Naive thymus-derived CD4-positive, alpha-beta T cell (primary cell): Measurements from ENCODE around the gene IGLL5. TPM values are rescaled to one million over a fixed set of nuclear protein-coding genes. Genes with fewer than 3 reads are reported as not detected.

Experiments
- ATAC-seq: fragments of 150-1000 bp; cut with Tn5 transposase; 2 replicates; pipeline ENCODE4 v1.10.0; 2021; ENCODE audit warnings: mild to moderate bottlenecking, moderate library complexity
- CTCF ChIA-PET: fragments of 350-600 bp; sonication (Branson Sonifier 250); formaldehyde crosslinking; loops from one replicate; lab custom pipeline; 2021; ENCODE audit warnings: antibody characterized with exemption; lab: Charles Lee
- POLR2A ChIA-PET: fragments of 350-600 bp; sonication (Branson Sonifier 250); formaldehyde crosslinking; loops from one replicate; lab custom pipeline; 2021; ENCODE audit warnings: antibody characterized with exemption, inconsistent platforms; lab: Charles Lee
- DNase-seq, 9 donors: peaks; one replicate each; pipeline versions ENCODE4 v3.0.0 to v3.0.0-alpha.2; 2020 to 2022; ENCODE audit warnings: mixed read lengths in 1 of 9
- H3K27ac ChIP-seq: one replicate; pipeline ENCODE4 v1.7.0; 2013; ENCODE audit warnings: mild to moderate bottlenecking, low read depth, low read length, moderate library complexity
- H3K27me3 ChIP-seq, 2 donors: one replicate each; pipeline ENCODE4 v1.7.0; 2013; ENCODE audit warnings: low read length in 2 of 2, mild to moderate bottlenecking in 2 of 2, moderate library complexity in 2 of 2; ENCODE audit not compliant: control insufficient read depth in 2 of 2, insufficient read depth in 2 of 2
- H3K36me3 ChIP-seq, 3 experiments: 1 replicate in 2 of 3; 2 replicates in 1 of 3; pipeline ENCODE4 v1.7.0; 2013; ENCODE audit warnings: low read length in 3 of 3, mild to moderate bottlenecking in 3 of 3, moderate library complexity in 1 of 3; ENCODE audit not compliant: insufficient read depth in 3 of 3, control insufficient read depth in 2 of 3
- H3K4me1 ChIP-seq, 2 donors: one replicate each; pipeline ENCODE4 v1.7.0; 2013; ENCODE audit warnings: low read length in 2 of 2, mild to moderate bottlenecking in 2 of 2, moderate library complexity in 1 of 2; ENCODE audit not compliant: control insufficient read depth in 2 of 2, insufficient read depth in 2 of 2
- H3K4me3 ChIP-seq: 2 replicates; pipeline ENCODE4 v1.7.0; 2013; ENCODE audit warnings: mild to moderate bottlenecking, low read length
- H3K9me3 ChIP-seq, 3 experiments: 1 replicate in 2 of 3; 2 replicates in 1 of 3; pipeline ENCODE4 v1.7.0; 2013; ENCODE audit warnings: low read length in 3 of 3; ENCODE audit not compliant: control insufficient read depth in 2 of 3
- H3K27ac Mint-ChIP-seq, 9 donors: one replicate each; pipeline ENCODE4 v1.8.0; 2020 to 2022; ENCODE audit warnings: mixed read lengths in 9 of 9, mild to moderate bottlenecking in 8 of 9, moderate library complexity in 5 of 9, inconsistent platforms in 2 of 9
- H3K27me3 Mint-ChIP-seq, 5 donors: one replicate each; pipeline ENCODE4 v1.8.0; 2021 to 2022; ENCODE audit warnings: mixed read lengths in 5 of 5, mild to moderate bottlenecking in 1 of 5
- H3K36me3 Mint-ChIP-seq, 5 donors: one replicate each; pipeline ENCODE4 v1.8.0; 2020 to 2022; ENCODE audit warnings: mixed read lengths in 5 of 5, mild to moderate bottlenecking in 3 of 5, inconsistent platforms in 1 of 5
- H3K4me1 Mint-ChIP-seq, 7 donors: one replicate each; pipeline ENCODE4 v1.8.0; 2020 to 2022; ENCODE audit warnings: mixed read lengths in 7 of 7, mild to moderate bottlenecking in 3 of 7, inconsistent platforms in 1 of 7
- H3K4me3 Mint-ChIP-seq, 10 donors: one replicate each; pipeline ENCODE4 v1.8.0; 2020 to 2022; ENCODE audit warnings: mild to moderate bottlenecking in 10 of 10, mixed read lengths in 10 of 10, moderate library complexity in 6 of 10, inconsistent platforms in 2 of 10
- H3K9me3 Mint-ChIP-seq, 11 donors: one replicate each; pipeline ENCODE4 v1.8.0; 2020 to 2022; ENCODE audit warnings: mixed read lengths in 11 of 11, mild to moderate bottlenecking in 4 of 11, inconsistent platforms in 1 of 11, moderate library complexity in 1 of 11
- intact Hi-C, 2 donors: fragments of 100-400 bp; cut with micrococcal nuclease; formaldehyde crosslinking; loops; one replicate each; pipeline ENCODE4 v1.15.1; 2023
- polyA plus RNA-seq, 2 donors: library from polyadenylated mRNA; unstranded; fragments of 300-500 nt; fragmentation: Illumina TruSeq; gene quantifications; one replicate each; pipeline ENCODE4 v1.2.3, GENCODE V29; 2021
- total RNA-seq, 6 experiments: library from RNA in 5 of 6; stranded (reverse) in 5 of 6; gene quantifications; 1 replicate in 5 of 6; 2 replicates in 1 of 6; pipeline ENCODE4 v1.2.3 and lab custom pipeline; 2021 to 2026

The IGLL5 gene
- total and polyA plus RNA-seq, 7 experiments from 2014 or later = 0.53 to 16.0 (median 12.3) TPM; not detected in 4

- ChIA-PET POLR2A (no interaction called here), CTCF (no interaction called here)
- Histone ChIP-seq H3K4me1 (peaks cover 5 to 6% of the 10 kb centered on the region in 2 donors), H3K27ac (no peak overlapping the region), H3K4me3 (no peak overlapping the region), H3K9me3 (no peaks in the 10 kb centered on the region), H3K27me3 (no peaks in the 10 kb centered on the region), H3K36me3 (no peaks in the 10 kb centered on the region)
- H3K9me3 Mint-ChIP-seq = no peaks in the 10 kb centered on the region
- ATAC-seq (peak; percentile 31), DNase-seq (no peak)
- H3K4me3 Mint-ChIP-seq = no peak overlapping the region
- intact Hi-C loops = no loop called here
- peak overlapping the region in 1 of 9 donors; percentile 77 for H3K27ac Mint-ChIP-seq
- H3K36me3 Mint-ChIP-seq = no peaks in the 10 kb centered on the region
- H3K4me1 Mint-ChIP-seq = peaks cover 0 to 60% (median 15%) of the 10 kb centered on the region in 7 donors
- H3K27me3 Mint-ChIP-seq = peaks cover 0 to 4% (median 0%) of the 10 kb centered on the region in 5 donors
Observed at GRCh38 chr22:22929381-22930221, 42.0 kb downstream of the IGLL5 start.

- no peaks in the 10 kb centered on the region for H3K27me3 ChIP-seq
- DNase-seq (no peak), ATAC-seq (no peak)
- intact Hi-C loops = no loop called here
- H3K4me1 ChIP-seq = peaks cover 5 to 6% of the 10 kb centered on the region in 2 donors
- no peaks in the 10 kb centered on the region for H3K9me3 ChIP-seq
- H3K4me3 ChIP-seq = no peak overlapping the region
- Mint-ChIP-seq H3K9me3 (no peaks in the 10 kb centered on the region), H3K4me1 (peaks cover 0 to 63% (median 15%) of the 10 kb centered on the region in 7 donors), H3K4me3 (no peak overlapping the region), H3K27me3 (peaks cover 0 to 3% (median 0%) of the 10 kb centered on the region in 5 donors), H3K36me3 (no peaks in the 10 kb centered on the region), H3K27ac (peak overlapping the region in 1 of 9 donors; percentile 46)
- CTCF ChIA-PET = no interaction called here
- POLR2A ChIA-PET = interaction anchor here (0.6 kb wide), 1 partner anchor 439 kb away, joined by 3 read pairs; no protein-coding TSS in a partner anchor
- no peaks in the 10 kb centered on the region for H3K36me3 ChIP-seq
- no peak overlapping the region for H3K27ac ChIP-seq
Observed at GRCh38 chr22:22930222-22930497, 42.5 kb downstream of the IGLL5 start.

GRCh38 chr22:22930571-22931556 is 43.2 kb downstream of the IGLL5 start:
- H3K36me3 ChIP-seq = no peaks in the 10 kb centered on the region
- H3K9me3 Mint-ChIP-seq = no peaks in the 10 kb centered on the region
- peak overlapping the region in 3 of 9 donors; percentile 38 to 67 (median 51) for H3K27ac Mint-ChIP-seq
- no peak for DNase-seq
- ChIA-PET POLR2A (interaction anchor here (0.6 kb wide), 1 partner anchor 439 kb away, joined by 3 read pairs; no protein-coding TSS in a partner anchor), CTCF (interaction anchor here (0.7 kb wide), 1 partner anchor 1231 kb away, joined by 6 read pairs; no protein-coding TSS in a partner anchor)
- peaks cover 5 to 6% of the 10 kb centered on the region in 2 donors for H3K4me1 ChIP-seq
- intact Hi-C loops = no loop called here
- ATAC-seq = no peak
- H3K27me3 ChIP-seq = no peaks in the 10 kb centered on the region
- H3K27me3 Mint-ChIP-seq = no peaks in the 10 kb centered on the region
- no peaks in the 10 kb centered on the region for H3K9me3 ChIP-seq
- H3K27ac ChIP-seq = no peak overlapping the region
- H3K36me3 Mint-ChIP-seq = no peaks in the 10 kb centered on the region
- H3K4me1 Mint-ChIP-seq = peaks cover 0 to 64% (median 15%) of the 10 kb centered on the region in 7 donors
- no peak overlapping the region for H3K4me3 Mint-ChIP-seq
- H3K4me3 ChIP-seq = no peak overlapping the region

GRCh38 chr22:22931557-22932270 is 44.1 kb downstream of the IGLL5 start:
- Histone ChIP-seq H3K27ac (no peak overlapping the region), H3K4me1 (peaks cover 5 to 6% of the 10 kb centered on the region in 2 donors), H3K4me3 (no peak overlapping the region), H3K27me3 (no peaks in the 10 kb centered on the region), H3K36me3 (no peaks in the 10 kb centered on the region), H3K9me3 (no peaks in the 10 kb centered on the region)
- DNase-seq (no peak), ATAC-seq (no peak)
- H3K27ac Mint-ChIP-seq = peak overlapping the region in 2 of 9 donors; percentile 51 to 67
- H3K4me1 Mint-ChIP-seq = peaks cover 0 to 56% (median 15%) of the 10 kb centered on the region in 7 donors
- ChIA-PET POLR2A (no interaction called here), CTCF (interaction anchor here (0.7 to 1.4 kb wide), 2 partner anchors 27 to 1230 kb away, joined by 4 to 6 read pairs; no protein-coding TSS in a partner anchor)
- no peaks in the 10 kb centered on the region for H3K9me3 Mint-ChIP-seq
- intact Hi-C loops = no loop called here
- no peaks in the 10 kb centered on the region for H3K27me3 Mint-ChIP-seq
- H3K36me3 Mint-ChIP-seq = no peaks in the 10 kb centered on the region
- no peak overlapping the region for H3K4me3 Mint-ChIP-seq

- ChIA-PET POLR2A (no interaction called here), CTCF (interaction anchor here (1.2 to 1.4 kb wide), 2 partner anchors 26 to 28 kb away, joined by 3 to 4 read pairs; no protein-coding TSS in a partner anchor)
- Mint-ChIP-seq H3K27ac (no peak overlapping the region), H3K4me1 (peaks cover 0 to 49% (median 11%) of the 10 kb centered on the region in 7 donors), H3K9me3 (no peaks in the 10 kb centered on the region), H3K27me3 (peaks cover 0 to 5% (median 0%) of the 10 kb centered on the region in 5 donors), H3K36me3 (no peaks in the 10 kb centered on the region), H3K4me3 (no peak overlapping the region)
- intact Hi-C loops = no loop called here
- Histone ChIP-seq H3K9me3 (no peaks in the 10 kb centered on the region), H3K27me3 (no peaks in the 10 kb centered on the region), H3K27ac (no peak overlapping the region), H3K4me1 (peaks cover 5 to 6% of the 10 kb centered on the region in 2 donors), H3K36me3 (no peaks in the 10 kb centered on the region), H3K4me3 (no peak overlapping the region)
- DNase-seq (no peak), ATAC-seq (no peak)
Observed at GRCh38 chr22:22932512-22932941, 44.9 kb downstream of the IGLL5 start.
